Panc1 (cell line): ENCODE results near the gene RCSD1. TPM values are rescaled to one million over a fixed set of nuclear protein-coding genes. Genes with fewer than 3 reads are reported as not detected.

Experiments
- ATAC-seq: fragments of 200-7000 bp; cut with Tn5 transposase; 2 replicates; pipeline ENCODE4 v1.9.1; 2020; ENCODE audit warnings: mild to moderate bottlenecking, moderate library complexity
- BruUV-seq: library from RNA; stranded (reverse); fragments of 400-500 nt; replicated peaks from 2 replicates; lab custom pipeline; 2021; lab: Mats Ljungman, UMichigan
- CTCF ChIA-PET: fragments of 300-600 bp; sonication (Branson Sonifier 250); formaldehyde crosslinking; loops from one replicate; lab custom pipeline; 2022; ENCODE audit warnings: antibody characterized with exemption; lab: Charles Lee
- POLR2A ChIA-PET: fragments of 300-600 bp; sonication (Branson Sonifier 250); formaldehyde crosslinking; loops from one replicate; lab custom pipeline; 2022; ENCODE audit warnings: antibody characterized with exemption; lab: Charles Lee
- DNase-seq: peaks from one replicate; pipeline ENCODE4 v3.0.0-alpha.2; 2010; ENCODE audit warnings: low read depth, low spot score
- H3K27ac ChIP-seq: 2 replicates; pipeline ENCODE4 v1.5.1; 2011; ENCODE audit warnings: mild to moderate bottlenecking, low read length, inconsistent platforms
- H3K27me3 ChIP-seq: fragments of 200-500 bp; sonication (Bioruptor generic); 2 replicates; pipeline ENCODE4 v1.6.0; 2014; ENCODE audit warnings: low read length, inconsistent platforms; ENCODE audit not compliant: control insufficient read depth, insufficient read depth
- H3K36me3 ChIP-seq: fragments of 200-500 bp; sonication (Bioruptor generic); 2 replicates; pipeline ENCODE4 v1.5.1; 2014; ENCODE audit warnings: inconsistent platforms, mild to moderate bottlenecking, low read length, moderate library complexity; ENCODE audit not compliant: control insufficient read depth, insufficient read depth
- H3K4me1 ChIP-seq: 2 replicates; pipeline ENCODE4 v1.5.1; 2011; ENCODE audit warnings: inconsistent platforms, mild to moderate bottlenecking, low read length, moderate library complexity; ENCODE audit not compliant: control insufficient read depth, insufficient read depth
- H3K4me3 ChIP-seq, 2 experiments: 2 replicates each; pipeline ENCODE4 v1.5.1; 2011 to 2012; ENCODE audit warnings: low read depth in 2 of 2, low read length in 2 of 2, mild to moderate bottlenecking in 2 of 2, inconsistent platforms in 1 of 2, moderate library complexity in 1 of 2
- H3K9me3 ChIP-seq: fragments of 200-500 bp; sonication (Bioruptor generic); 2 replicates; pipeline ENCODE4 v1.5.1; 2014; ENCODE audit warnings: low read depth, mild to moderate bottlenecking, inconsistent platforms, low read length, moderate library complexity; ENCODE audit not compliant: control insufficient read depth, insufficient read depth
- POLR2AphosphoS5 ChIP-seq: IDR thresholded peaks from 2 replicates; pipeline ENCODE4 v1.6.1; 2012; ENCODE audit warnings: mild to moderate bottlenecking, low read depth, low read length, moderate library complexity
- REST ChIP-seq, 2 experiments: IDR thresholded peaks; 2 replicates each; pipeline ENCODE4 v1.6.1; 2011 to 2012; ENCODE audit warnings: low read depth in 2 of 2, control low read depth in 1 of 2, low read length in 1 of 2, mild to moderate bottlenecking in 1 of 2, moderate library complexity in 1 of 2; ENCODE audit not compliant: insufficient read depth in 1 of 2
- SIN3A ChIP-seq: IDR thresholded peaks from 2 replicates; pipeline ENCODE4 v1.6.1; 2012; ENCODE audit warnings: low read depth, mild to moderate bottlenecking, low read length, moderate library complexity, borderline replicate concordance; ENCODE audit not compliant: insufficient read depth
- TCF7L2 ChIP-seq: IDR thresholded peaks from 2 replicates; pipeline ENCODE4 v1.6.1; 2011; ENCODE audit warnings: mild to moderate bottlenecking, low read depth, low read length, inconsistent platforms
- in situ Hi-C: cut with HindIII; loops from 2 replicates; pipeline ENCODE4 v1.10.0; 2016; ENCODE audit warnings: low sequenced_read_pairs, low pct_unique_long_range_greater_than_20kb
- intact Hi-C: fragments of 100-400 bp; cut with micrococcal nuclease; formaldehyde crosslinking; loops from one replicate; pipeline ENCODE4 v1.10.0; 2022; ENCODE audit not compliant: unreplicated experiment
- total RNA-seq: library from RNA; stranded (reverse); gene quantifications from one replicate; pipeline ENCODE4 v1.2.1, GENCODE V29; 2021; ENCODE audit not compliant: unreplicated experiment
- TF ChIP-seq, protein P1 (sequence below): fragments of 450-650 bp; IDR thresholded peaks from 2 replicates; pipeline ENCODE4 v1.5.1; 2017; ENCODE audit warnings: mild to moderate bottlenecking

RCSD1 gene
- total RNA-seq, 1 experiment from 2014 or later, result 1.4 TPM

- ChIA-PET POLR2A (interaction anchor here (0.6 kb wide), 3 partner anchors 105 to 494 kb away, joined by 3 to 5 read pairs (median 4); no protein-coding TSS in a partner anchor), CTCF (interaction anchor here (0.6 kb wide), 1 partner anchor 658 kb away, joined by 4 read pairs; no protein-coding TSS in a partner anchor)
- no peaks in the 10 kb centered on the region for H3K9me3 ChIP-seq
- peak overlapping the region; percentile 92 for H3K27ac ChIP-seq
- ATAC-seq (peak; percentile 86), DNase-seq (no peak)
- intact Hi-C loops (no loop called here), in situ Hi-C loops (no loop called here)
- no peaks in the 10 kb centered on the region for H3K36me3 ChIP-seq
- no peak for TF ChIP-seq POLR2AphosphoS5
- TF ChIP-seq, protein P1, sequence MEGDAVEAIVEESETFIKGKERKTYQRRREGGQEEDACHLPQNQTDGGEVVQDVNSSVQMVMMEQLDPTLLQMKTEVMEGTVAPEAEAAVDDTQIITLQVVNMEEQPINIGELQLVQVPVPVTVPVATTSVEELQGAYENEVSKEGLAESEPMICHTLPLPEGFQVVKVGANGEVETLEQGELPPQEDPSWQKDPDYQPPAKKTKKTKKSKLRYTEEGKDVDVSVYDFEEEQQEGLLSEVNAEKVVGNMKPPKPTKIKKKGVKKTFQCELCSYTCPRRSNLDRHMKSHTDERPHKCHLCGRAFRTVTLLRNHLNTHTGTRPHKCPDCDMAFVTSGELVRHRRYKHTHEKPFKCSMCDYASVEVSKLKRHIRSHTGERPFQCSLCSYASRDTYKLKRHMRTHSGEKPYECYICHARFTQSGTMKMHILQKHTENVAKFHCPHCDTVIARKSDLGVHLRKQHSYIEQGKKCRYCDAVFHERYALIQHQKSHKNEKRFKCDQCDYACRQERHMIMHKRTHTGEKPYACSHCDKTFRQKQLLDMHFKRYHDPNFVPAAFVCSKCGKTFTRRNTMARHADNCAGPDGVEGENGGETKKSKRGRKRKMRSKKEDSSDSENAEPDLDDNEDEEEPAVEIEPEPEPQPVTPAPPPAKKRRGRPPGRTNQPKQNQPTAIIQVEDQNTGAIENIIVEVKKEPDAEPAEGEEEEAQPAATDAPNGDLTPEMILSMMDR, result no peak
- TF ChIP-seq TCF7L2, result no peak
- no peak for TF ChIP-seq SIN3A
- TF ChIP-seq REST (IDR thresholded peaks at IDR 0.05; ENCODE audit: insufficient read depth in 1 of 2, low read depth in 2 of 2, low read length in 1 of 2), result no peak
- peak overlapping the region; percentile 92 to 94 for H3K4me3 ChIP-seq
- no peaks in the 10 kb centered on the region for H3K27me3 ChIP-seq
- H3K4me1 ChIP-seq, result peaks cover 6% of the 10 kb centered on the region; the same call in 1 of the 2 replicates
- BruUV-seq, result no TSS peak
Observed at GRCh38 chr1:167714098-167714438, 84.0 kb downstream of the RCSD1 start.

DNA sequence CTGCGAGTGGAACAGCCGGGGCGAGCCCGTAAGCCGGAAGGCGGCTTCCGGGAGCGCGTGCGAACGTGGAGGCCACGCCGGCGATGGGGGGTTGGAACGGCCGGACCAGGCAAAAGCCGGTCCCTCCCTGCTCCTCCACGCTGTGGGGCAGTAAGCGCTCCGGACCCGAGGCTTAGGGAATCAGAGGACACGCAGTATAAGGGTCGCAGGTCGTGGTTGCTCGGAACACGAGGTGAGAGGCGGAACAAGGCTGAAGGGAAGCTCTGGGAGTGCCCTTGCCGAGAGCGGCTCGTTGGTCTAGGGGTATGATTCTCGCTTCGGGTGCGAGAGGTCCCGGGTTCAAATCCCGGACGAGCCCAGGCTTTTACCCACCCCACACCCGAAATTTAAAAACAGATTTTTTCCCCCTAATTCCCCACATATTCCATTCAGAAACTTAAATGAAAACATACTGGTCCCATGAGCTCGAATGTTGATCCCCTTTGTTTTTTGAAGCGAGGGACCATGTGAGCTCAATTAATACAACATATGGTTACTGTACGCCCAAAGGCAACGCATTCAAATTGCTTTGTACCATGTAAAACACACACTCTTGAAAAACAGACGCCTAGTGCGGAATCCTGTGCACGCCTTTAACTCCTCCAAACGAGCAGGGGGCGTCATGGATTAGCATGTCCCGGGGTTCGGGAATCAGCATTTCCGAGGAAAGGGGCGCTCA is 84.6 kb downstream of the RCSD1 start:
- Histone ChIP-seq H3K36me3 (no peaks in the 10 kb centered on the region), H3K4me3 (peak overlapping the region; percentile 92 to 94), H3K9me3 (no peaks in the 10 kb centered on the region), H3K27me3 (no peaks in the 10 kb centered on the region), H3K27ac (peak overlapping the region; percentile 92), H3K4me1 (peaks cover 6% of the 10 kb centered on the region; the same call in 1 of the 2 replicates)
- intact Hi-C loops (no loop called here), in situ Hi-C loops (no loop called here)
- TF ChIP-seq, protein P1, result no peak; the same call in 1 of the 2 replicates
- TF ChIP-seq TCF7L2 (0 out of 2 replicates have a peak, but pooled peaks have one; percentile 9), SIN3A (peak; percentile 81; the same call in 1 of the 2 replicates), REST (IDR thresholded peaks at IDR 0.05; ENCODE audit: insufficient read depth in 1 of 2, low read depth in 2 of 2, low read length in 1 of 2) (0 out of 4 replicates have a peak, but pooled peaks of 1 of the 2 experiments have one; percentile 13), POLR2AphosphoS5 (peak; percentile 47; the same call in 1 of the 2 replicates)
- peak; percentile 80 for ATAC-seq
- DNase-seq, result peak; percentile 86
- CTCF ChIA-PET, result interaction anchor here (0.6 to 0.7 kb wide), 5 partner anchors 9 to 367 kb away, joined by 3 to 6 read pairs (median 3); no protein-coding TSS in a partner anchor
- no TSS peak for BruUV-seq
- POLR2A ChIA-PET, result interaction anchor here (0.6 to 0.8 kb wide), 3 partner anchors 93 to 214 kb away, joined by 3 to 10 read pairs (median 3); partner anchors contain the start of gene CREG1
